Fibroblast of upper back skin (primary cell): ENCODE measurements around the gene ANKRD55.
"Not testable (repeated sequence)": the region's sequence is repeated elsewhere in the genome, so short reads cannot be mapped to it uniquely, and the experiment has no call there.

Experiments used
- DNase-seq: peaks from one replicate; pipeline ENCODE4 v3.0.0-alpha.2; 2013

The ANKRD55 gene

DNA sequence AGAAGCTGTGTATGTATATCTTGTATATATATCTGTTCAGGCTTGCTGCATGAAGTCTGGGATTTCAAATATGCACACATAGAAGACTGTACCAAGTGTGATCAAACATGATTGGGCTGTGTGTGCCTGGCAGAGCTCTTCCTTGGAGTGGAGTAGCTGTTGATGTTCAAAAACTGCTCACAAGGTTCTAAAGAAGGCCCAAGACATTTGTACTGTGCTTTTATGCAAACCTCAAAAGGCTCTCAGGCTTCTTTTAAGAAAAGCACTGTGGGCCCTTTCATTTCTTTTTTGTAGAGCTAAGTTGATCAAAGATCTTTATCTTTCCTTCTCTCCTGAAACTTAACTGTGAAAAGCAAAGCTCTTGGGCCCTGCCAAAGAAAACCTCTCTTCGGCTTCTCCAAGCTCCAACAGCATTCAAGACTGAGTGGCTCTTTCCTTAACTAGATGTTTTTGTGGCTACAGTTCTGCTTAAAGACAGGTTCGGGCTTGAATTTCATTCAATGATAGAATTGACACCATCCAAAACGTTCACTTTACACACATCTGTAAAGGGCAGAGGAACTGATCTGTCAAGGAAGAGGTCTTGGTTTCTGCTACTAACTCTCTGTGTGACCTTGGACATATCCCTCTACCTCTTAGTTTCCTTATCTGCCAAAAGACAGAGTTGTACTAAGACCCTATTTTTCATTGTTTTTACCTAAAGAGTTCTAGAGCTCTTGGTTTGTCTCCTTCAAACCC, 132.5 kb downstream of the ANKRD55 start:
- DNase-seq = no peak

DNA sequence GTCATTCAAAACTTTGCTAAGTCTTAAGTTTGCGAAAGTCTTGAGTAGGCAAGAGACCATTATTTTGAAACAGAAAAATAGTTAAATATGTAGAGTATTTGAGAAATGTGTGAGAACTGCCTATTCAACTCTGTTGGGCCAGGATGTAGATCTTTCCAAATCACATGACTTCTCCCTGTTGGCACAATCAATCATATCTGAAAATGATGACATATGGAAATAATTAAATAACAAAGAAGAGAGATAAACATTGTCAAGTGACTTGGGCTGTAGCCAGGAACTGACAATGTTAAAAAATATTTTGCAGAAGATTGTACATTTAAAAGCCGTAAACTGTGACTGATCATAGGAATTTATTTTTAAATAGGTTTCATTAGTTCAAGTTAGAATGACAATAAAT, 133.8 kb downstream of the ANKRD55 start:
- DNase-seq = peak; percentile 90

GRCh38 chr5:56097055-56097454, 136.1 kb downstream of the ANKRD55 start:
- DNase-seq = no peak

- no peak for DNase-seq
These were observed 137.5 kb downstream of the ANKRD55 start for GRCh38 chr5:56095579-56096102.

- no peak for DNase-seq
These were observed 138.4 kb downstream of the ANKRD55 start for GRCh38 chr5:56094579-56095361.

DNA sequence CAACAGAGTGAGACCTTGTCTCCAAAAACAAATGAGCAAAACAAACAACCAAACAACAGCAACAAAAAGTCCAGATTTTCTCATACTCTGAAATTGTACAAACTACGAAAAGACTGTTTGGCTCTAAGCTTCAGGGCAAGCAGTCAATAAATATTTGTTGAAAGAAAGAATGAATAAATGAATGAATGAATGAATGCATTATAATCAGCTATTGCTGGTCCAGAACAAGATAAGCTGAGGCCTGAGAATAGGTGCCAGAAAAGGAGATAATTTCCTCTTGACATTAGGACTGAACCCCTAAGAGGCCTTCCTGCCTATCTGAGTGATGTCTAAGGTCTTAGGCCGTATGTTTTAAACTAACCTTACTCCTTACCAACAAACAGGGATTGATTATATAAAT, 139.2 kb downstream of the ANKRD55 start:
- DNase-seq = no peak

DNA sequence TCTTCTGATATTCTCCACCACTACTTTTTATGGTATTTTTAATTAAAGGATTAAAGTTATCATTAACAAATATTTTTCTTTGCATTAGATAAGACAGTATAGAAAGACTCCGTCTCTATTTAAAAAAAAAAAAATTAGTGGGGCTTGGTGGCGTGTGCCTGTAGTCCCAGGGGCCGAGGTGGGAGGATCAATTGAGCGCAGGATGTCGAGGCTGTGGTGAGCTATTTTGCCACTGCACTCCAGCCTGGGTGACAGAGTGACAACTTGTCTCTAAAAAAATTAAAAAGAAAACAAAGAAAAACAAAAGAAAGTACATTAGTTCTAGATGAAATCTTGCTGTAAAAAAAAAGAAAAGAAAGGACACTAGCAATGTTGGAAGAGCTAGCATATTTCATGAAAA, 141.0 kb downstream of the ANKRD55 start:
- DNase-seq = no peak

- DNase-seq = no peak
These were observed 141.5 kb downstream of the ANKRD55 start for GRCh38 chr5:56091664-56092063.

GRCh38 chr5:56090793-56091460, 142.2 kb downstream of the ANKRD55 start:
- no peak for DNase-seq

GRCh38 chr5:56088967-56089829, 143.9 kb downstream of the ANKRD55 start:
- peak; percentile 92 for DNase-seq

DNA sequence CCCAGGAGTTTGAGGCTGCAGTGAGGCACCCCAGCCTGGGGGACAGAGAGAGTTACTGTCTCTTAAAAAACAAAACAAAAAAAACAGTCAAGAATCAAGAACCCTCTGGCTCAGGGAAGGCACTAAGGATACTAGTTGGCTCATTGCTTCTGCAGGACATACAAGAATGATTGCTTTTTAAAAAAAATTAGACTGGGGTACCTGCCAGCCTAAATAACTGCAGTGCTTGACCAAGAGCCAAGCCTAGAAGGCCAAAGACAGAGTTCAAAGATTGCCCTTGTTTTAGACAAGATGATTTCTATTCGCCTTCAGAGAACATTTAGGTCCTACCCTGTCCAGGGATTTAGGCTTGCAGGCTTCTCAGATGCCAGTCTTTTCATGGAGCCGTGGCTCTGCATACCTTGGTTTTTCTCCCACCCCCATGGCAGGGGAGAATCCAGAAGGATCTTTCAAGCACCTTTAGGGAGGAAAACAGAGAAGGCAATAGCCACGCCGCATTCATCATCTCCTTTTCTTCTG, 144.6 kb downstream of the ANKRD55 start:
- DNase-seq = no peak

DNA sequence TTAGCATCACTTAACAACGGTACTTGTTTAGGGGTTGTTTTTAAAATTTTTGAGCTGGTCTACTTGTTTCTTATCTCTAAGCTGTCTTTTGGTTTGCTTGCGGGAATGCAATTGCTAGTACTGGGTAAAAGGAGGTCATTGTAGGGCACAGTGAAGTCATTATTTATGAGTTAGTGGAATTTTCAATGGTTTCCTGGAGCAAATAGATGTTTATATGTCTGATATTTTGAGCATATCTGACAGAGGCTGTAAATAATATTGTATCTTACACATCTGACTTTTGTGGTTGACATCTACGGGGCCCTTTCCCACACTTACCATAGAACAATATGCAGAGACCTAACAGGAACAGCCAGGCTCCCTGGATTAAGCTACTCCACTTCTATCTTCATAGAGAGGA, 147.9 kb downstream of the ANKRD55 start:
- no peak for DNase-seq

DNA sequence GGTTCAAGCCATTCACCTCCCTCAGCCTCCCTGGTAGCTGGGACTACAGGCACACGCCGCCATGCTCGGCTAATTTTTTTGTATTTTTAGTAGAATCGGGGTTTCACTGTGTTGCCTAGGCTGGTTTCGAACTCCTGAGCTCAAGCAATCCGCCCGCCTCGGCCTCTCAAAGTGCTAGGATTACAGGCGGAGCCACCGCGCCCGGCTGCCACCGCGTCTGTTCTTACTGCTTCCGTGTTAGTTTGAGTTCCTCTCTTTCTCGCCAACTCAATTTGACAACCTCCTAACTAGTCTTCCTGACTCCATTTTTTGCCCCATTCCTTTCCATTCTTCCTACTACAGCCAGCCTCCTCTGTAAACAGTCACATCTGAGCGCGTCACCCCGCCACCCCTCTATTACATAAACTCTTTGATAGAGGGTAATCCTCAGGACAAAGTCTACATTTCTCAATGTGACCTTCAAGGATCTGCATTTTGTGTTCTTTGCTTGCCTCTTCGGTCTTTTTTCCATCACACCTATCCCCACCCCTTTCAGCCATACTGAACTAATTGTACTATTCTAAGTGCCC, 149.8 kb downstream of the ANKRD55 start:
- no peak for DNase-seq

DNA sequence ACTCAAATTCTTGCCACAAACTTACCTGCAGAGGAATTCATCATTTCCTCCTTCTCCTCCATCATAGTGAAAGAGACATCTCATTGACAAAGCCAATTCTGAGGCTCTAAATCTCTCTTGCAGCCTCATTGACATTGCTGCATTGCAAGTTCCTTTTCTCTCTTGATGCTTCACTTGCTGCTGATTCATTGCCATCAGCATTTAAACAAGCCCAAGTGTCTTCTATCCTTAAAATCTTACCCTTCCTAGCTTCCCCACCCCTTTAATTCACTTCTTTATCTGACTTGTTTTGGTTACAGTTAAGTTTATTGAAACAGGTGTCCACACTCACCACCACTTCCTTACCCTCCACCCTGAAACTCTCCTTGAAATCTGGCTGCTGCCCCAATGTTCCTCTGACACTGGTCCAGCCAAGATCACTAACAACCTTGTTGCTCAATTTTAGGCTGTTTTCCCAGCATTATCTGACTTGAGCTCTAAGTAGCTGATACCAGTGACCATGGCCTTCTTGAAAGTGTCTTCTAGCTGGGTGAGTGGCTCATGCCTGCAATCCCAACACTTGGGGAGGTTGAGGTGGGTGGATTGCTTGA, 152.0 kb downstream of the ANKRD55 start:
- not testable (repeated sequence) for DNase-seq

- no peak for DNase-seq
These were observed 152.6 kb downstream of the ANKRD55 start for GRCh38 chr5:56080375-56081052.

DNA sequence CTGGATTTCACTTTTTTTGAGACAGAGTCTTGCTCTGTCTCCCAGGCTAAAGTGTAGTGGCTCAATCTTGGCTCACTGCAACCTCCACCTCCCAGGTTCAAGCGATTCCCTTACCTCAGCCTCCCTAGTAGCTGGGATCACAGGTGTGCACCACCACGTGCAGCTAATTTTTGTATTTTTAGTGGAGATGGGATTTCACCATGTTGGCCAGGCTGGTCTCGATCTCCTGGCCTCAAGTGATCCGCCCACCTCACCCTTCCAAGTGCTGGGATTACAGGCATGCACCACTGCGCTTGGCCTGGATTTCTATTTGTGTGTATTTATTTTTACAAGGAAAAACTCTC, 154.0 kb downstream of the ANKRD55 start:
- DNase-seq = not testable (repeated sequence)

DNA sequence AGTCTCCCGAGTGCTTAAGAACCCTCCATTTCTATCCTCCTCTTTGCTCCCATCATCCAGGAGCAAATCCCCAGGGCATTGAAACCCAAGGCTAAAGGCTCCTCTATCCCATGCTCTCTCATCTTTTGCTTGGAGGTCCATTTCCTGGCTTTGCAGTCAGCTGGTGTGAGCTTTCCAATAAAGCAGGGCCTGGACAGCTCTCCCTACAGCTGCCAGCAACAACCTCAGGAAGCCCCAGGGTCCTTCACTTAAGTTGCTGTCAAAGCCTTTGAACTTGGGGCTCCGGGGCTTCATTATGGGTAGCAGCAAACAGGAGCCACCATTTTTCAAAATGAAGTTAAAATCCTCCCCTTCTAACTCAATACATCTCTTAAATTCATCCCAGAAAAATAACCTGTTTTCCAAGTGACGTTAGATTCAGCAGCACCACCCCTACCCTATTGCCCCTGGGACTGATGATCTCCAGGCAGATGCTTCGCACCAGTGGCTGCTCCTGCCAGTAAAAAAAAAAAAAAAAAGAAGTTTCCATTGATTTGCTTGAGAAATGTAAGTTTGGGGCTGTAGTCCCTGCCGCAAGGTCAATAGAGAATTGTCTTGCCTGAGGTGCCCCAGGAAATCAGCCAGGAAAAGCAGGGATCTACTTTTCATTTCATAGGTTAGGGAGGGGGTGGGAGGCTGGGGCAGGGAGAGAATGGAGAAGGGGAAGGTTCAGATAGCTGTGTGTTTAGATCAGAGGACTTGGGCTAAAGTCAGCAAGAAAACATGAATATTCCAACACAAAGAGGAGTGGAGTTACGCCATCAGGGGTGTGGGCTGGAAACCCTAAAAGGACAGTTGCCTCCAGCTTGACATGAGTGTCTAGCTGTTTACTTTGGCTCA, 154.6 kb downstream of the ANKRD55 start:
- no peak for DNase-seq

- no peak for DNase-seq
These were observed 155.3 kb downstream of the ANKRD55 start for GRCh38 chr5:56077796-56078233.

- no peak for DNase-seq
These were observed 156.6 kb downstream of the ANKRD55 start for GRCh38 chr5:56076486-56076885.

GRCh38 chr5:56075361-56075760, 157.8 kb downstream of the ANKRD55 start:
- peak; percentile 89 for DNase-seq
